Measurements from ENCODE around the gene DCLK3.

DCLK3 gene

GRCh38 chr3:36679384-36680200 lies 84.8 kb downstream of the DCLK3 start:
- H3K27me3 ChIP-seq (ENCODE audit: insufficient read depth, low read depth, severe bottlenecking): no peaks in the 10 kb centered on the region
- H3K9me3 ChIP-seq (ENCODE audit: severe bottlenecking): no peaks in the 10 kb centered on the region
- no peak overlapping the region for H3K27ac ChIP-seq
- TF ChIP-seq CTCF (IDR thresholded peaks at IDR 0.05; ENCODE audit: low read depth, low read length): no peak
- H3K4me3 ChIP-seq (ENCODE audit: low read depth, low read length): no peak overlapping the region
- DNase-seq: no peak
- H3K36me3 ChIP-seq: no peaks in the 10 kb centered on the region

- no peak for TF ChIP-seq CTCF (IDR thresholded peaks at IDR 0.05; ENCODE audit: low read depth, low read length)
- no peak for DNase-seq
- Histone ChIP-seq H3K4me3 (ENCODE audit: low read depth, low read length) (no peak overlapping the region), H3K27me3 (ENCODE audit: insufficient read depth, low read depth, severe bottlenecking) (no peaks in the 10 kb centered on the region), H3K9me3 (ENCODE audit: severe bottlenecking) (no peaks in the 10 kb centered on the region), H3K27ac (no peak overlapping the region), H3K36me3 (no peaks in the 10 kb centered on the region)
These were observed 85.9 kb downstream of the DCLK3 start for GRCh38 chr3:36678216-36679013.

GRCh38 chr3:36677331-36678007 lies 86.9 kb downstream of the DCLK3 start:
- Histone ChIP-seq H3K27ac (no peak overlapping the region), H3K4me3 (ENCODE audit: low read depth, low read length) (no peak overlapping the region), H3K27me3 (ENCODE audit: insufficient read depth, low read depth, severe bottlenecking) (no peaks in the 10 kb centered on the region), H3K9me3 (ENCODE audit: severe bottlenecking) (no peaks in the 10 kb centered on the region), H3K36me3 (no peaks in the 10 kb centered on the region)
- no peak for DNase-seq
- no peak for TF ChIP-seq CTCF (IDR thresholded peaks at IDR 0.05; ENCODE audit: low read depth, low read length)

- H3K4me3 ChIP-seq (ENCODE audit: low read depth, low read length): no peak overlapping the region
- no peaks in the 10 kb centered on the region for H3K27me3 ChIP-seq (ENCODE audit: insufficient read depth, low read depth, severe bottlenecking)
- H3K9me3 ChIP-seq (ENCODE audit: severe bottlenecking): no peaks in the 10 kb centered on the region
- no peak overlapping the region for H3K27ac ChIP-seq
- no peak for DNase-seq
- H3K36me3 ChIP-seq: no peaks in the 10 kb centered on the region
- no peak for TF ChIP-seq CTCF (IDR thresholded peaks at IDR 0.05; ENCODE audit: low read depth, low read length)
These were observed 89.5 kb downstream of the DCLK3 start for GRCh38 chr3:36674816-36675215.

- H3K9me3 ChIP-seq (ENCODE audit: severe bottlenecking): no peaks in the 10 kb centered on the region
- no peak overlapping the region for H3K27ac ChIP-seq
- H3K4me3 ChIP-seq (ENCODE audit: low read depth, low read length): no peak overlapping the region
- no peak for TF ChIP-seq CTCF (IDR thresholded peaks at IDR 0.05; ENCODE audit: low read depth, low read length)
- H3K27me3 ChIP-seq (ENCODE audit: insufficient read depth, low read depth, severe bottlenecking): no peaks in the 10 kb centered on the region
- DNase-seq: no peak
- H3K36me3 ChIP-seq: no peaks in the 10 kb centered on the region
These were observed 94.6 kb downstream of the DCLK3 start for GRCh38 chr3:36669764-36670163.
